ENCODE measurements around the gene QPCT.
"Not testable (repeated sequence)": the region's sequence is repeated elsewhere in the genome, so short reads cannot be mapped to it uniquely, and the experiment has no call there.

QPCT gene

GRCh38 chr2:37396890-37397565 lies 52.6 kb downstream of the QPCT start:
- POLR2A ChIA-PET = interaction anchor here (1.0 kb wide), 1 partner anchor 240 kb away, joined by 3 read pairs; no protein-coding TSS in a partner anchor
- CTCF ChIA-PET = interaction anchor here (0.6 to 6.8 kb wide), 48 partner anchors 8 to 1111 kb away, joined by 3 to 188 read pairs (median 6); partner anchors contain the start of gene EIF2AK2
- no peak for DNase-seq (ENCODE audit: extremely low spot score)
- no peak for TF ChIP-seq CTCF (IDR thresholded peaks at IDR 0.05; ENCODE audit: control extremely low read depth, extremely low read depth, low read depth, missing control alignments)

GRCh38 chr2:37398990-37399389 lies 54.6 kb downstream of the QPCT start:
- ChIA-PET CTCF (interaction anchor here (1.1 to 6.8 kb wide), 5 partner anchors 11 to 491 kb away, joined by 3 to 188 read pairs (median 25); no protein-coding TSS in a partner anchor), POLR2A (no interaction called here)
- no peak for DNase-seq (ENCODE audit: extremely low spot score)
- TF ChIP-seq CTCF (IDR thresholded peaks at IDR 0.05; ENCODE audit: control extremely low read depth, extremely low read depth, low read depth, missing control alignments) = no peak

GRCh38 chr2:37400041-37400440 lies 55.6 kb downstream of the QPCT start:
- TF ChIP-seq CTCF (IDR thresholded peaks at IDR 0.05; ENCODE audit: control extremely low read depth, extremely low read depth, low read depth, missing control alignments) = no peak
- ChIA-PET POLR2A (no interaction called here), CTCF (interaction anchor here (1.5 to 6.8 kb wide), 4 partner anchors 9 to 476 kb away, joined by 6 to 188 read pairs (median 18); no protein-coding TSS in a partner anchor)
- no peak for DNase-seq (ENCODE audit: extremely low spot score)

- CTCF ChIA-PET = interaction anchor here (1.8 to 4.3 kb wide), 2 partner anchors 12 to 430 kb away, joined by 7 to 22 read pairs; no protein-coding TSS in a partner anchor
- POLR2A ChIA-PET = no interaction called here
- TF ChIP-seq CTCF (IDR thresholded peaks at IDR 0.05; ENCODE audit: control extremely low read depth, extremely low read depth, low read depth, missing control alignments) = no peak
- DNase-seq (ENCODE audit: extremely low spot score) = no peak
Measured at GRCh38 chr2:37402636-37403035, 58.2 kb downstream of the QPCT start.

GRCh38 chr2:37405781-37406180 lies 61.4 kb downstream of the QPCT start:
- no peak for TF ChIP-seq CTCF (IDR thresholded peaks at IDR 0.05; ENCODE audit: control extremely low read depth, extremely low read depth, low read depth, missing control alignments)
- no peak for DNase-seq (ENCODE audit: extremely low spot score)
- CTCF ChIA-PET = interaction anchor here (0.9 to 4.3 kb wide), 9 partner anchors 9 to 472 kb away, joined by 3 to 23 read pairs (median 4); no protein-coding TSS in a partner anchor
- POLR2A ChIA-PET = no interaction called here

- no peak for DNase-seq (ENCODE audit: extremely low spot score)
- ChIA-PET CTCF (interaction anchor here (0.9 to 9.0 kb wide), 12 partner anchors 11 to 479 kb away, joined by 3 to 197 read pairs (median 5); no protein-coding TSS in a partner anchor), POLR2A (no interaction called here)
- TF ChIP-seq CTCF (IDR thresholded peaks at IDR 0.05; ENCODE audit: control extremely low read depth, extremely low read depth, low read depth, missing control alignments) = no peak
Measured at GRCh38 chr2:37412231-37412630, 67.8 kb downstream of the QPCT start.

GRCh38 chr2:37413911-37414469 lies 69.6 kb downstream of the QPCT start:
- POLR2A ChIA-PET; DNase-seq (ENCODE audit: extremely low spot score): not testable (repeated sequence)
- CTCF ChIA-PET = interaction anchor here (0.6 to 9.0 kb wide), 47 partner anchors 8 to 486 kb away, joined by 3 to 197 read pairs (median 6); no protein-coding TSS in a partner anchor
